ENCODE measurements around the gene JAM2.
"Not testable (repeated sequence)": the region's sequence is repeated elsewhere in the genome, so short reads cannot be mapped to it uniquely, and the experiment has no call there.

Gene JAM2, protein sequence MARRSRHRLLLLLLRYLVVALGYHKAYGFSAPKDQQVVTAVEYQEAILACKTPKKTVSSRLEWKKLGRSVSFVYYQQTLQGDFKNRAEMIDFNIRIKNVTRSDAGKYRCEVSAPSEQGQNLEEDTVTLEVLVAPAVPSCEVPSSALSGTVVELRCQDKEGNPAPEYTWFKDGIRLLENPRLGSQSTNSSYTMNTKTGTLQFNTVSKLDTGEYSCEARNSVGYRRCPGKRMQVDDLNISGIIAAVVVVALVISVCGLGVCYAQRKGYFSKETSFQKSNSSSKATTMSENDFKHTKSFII

DNA sequence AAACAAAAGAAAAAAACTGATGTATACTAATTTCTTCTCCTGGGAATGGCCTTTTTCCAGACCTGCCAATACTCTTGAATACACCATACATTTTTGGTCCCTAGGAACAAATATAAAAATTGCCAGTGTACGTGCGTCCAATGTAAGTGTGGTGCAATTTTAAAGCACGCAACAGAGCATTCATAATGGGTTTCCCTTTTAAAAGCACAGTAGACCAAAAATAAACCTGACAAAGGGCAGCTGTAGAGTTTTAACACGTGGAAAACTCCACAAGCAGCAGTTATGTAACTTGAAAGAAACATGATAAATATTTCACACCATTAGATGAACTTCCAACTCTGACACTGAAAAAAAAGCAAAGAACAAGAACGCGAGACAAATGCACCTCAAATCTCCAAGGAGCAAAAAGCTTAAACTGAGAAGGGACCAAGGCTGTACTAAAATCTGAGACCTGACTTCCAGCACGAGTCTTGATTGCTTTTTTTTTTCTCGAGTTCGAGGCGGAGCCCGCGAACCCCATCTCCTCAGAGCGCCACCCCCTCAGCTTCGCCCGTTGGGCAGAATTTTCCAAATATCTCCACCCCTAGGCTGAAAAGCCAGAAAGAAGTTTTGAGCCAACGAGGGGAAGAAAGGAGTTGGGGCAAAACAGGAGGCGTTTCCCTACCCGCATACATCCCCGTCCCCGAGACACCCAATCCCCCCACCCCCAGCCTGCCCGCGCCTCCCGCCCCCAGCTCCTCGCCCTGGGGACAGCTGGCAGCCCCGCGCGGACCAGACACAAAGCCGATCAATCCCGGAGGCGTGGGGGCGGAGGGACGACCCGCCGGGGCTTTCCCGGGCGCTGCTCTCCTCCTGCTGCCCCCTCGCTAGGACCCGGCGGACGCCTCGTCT is at the start of gene JAM2:
Gene JAM2 (plus strand): TSS at position 599 of the 891 bp plus-strand sequence. CDS start 564 bp downstream, outside the sequence.
- peak; percentile 8 for DNase-seq (ENCODE audit: low read depth, low spot score)

DNA sequence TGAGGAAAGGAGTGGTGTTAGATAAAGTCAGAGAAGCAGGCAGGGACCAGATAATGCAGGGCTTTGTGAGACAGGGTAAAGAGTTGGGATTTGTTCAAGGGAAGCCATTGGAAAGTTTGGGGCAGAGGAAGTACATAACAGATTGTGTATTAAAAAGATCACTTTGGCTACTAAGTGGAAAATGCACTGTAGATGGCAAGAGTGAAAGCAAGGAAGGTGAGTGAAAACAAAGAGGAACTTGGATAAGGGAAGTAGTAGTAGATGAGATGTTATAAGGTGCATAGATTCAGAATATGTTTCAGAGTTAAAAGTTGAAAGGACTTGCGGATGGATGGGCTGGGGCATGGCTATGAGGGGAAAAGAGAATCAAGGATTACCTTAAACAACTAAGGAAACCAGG is 49.2 kb upstream of the JAM2 start:
- no peak for DNase-seq (ENCODE audit: low read depth, low spot score)

DNA sequence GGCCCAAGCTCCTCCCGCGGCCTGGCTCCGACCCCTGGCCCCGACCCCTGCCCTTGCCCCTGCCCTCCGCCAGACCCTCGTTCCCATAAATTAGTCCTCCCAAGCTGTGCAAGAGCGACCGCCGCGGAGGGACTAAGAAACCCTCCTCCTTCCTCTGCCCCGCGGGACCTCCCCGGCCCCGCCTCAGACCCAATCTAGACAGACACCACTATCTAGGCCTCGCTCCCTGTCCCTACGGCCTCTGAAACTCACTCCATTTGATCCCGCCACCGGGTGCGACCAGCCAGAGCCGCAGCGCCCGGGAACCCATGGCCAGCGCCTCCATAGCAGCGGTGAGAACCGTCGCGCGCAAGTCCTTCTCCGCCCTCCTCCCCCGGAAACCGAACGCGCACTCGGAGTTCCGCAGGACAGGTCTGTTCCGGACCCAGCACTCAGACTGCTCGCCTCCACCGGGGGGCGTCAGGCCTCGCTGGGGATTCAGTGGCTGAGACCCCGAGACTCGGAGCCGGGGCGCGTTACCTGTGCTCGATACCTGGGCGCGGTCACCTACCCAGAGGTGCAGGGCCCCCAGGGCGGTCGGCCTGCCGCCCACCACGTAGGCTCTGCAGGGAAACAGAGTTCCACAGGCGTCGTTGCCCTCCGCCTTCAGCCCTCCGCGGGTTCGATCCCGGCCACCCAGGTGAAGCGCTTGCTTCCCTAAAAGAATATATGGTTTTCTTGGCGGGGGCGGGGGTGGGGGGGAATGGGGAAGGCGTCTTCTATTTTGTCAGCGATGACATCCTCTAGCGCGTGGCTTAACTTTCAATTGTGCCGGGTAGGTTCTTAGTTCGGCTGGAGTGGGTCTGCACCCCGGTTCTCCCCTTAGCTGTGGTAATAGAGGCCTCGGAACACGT is 31.7 kb upstream of the JAM2 start, which contains the start of gene MRPL39:
Gene MRPL39 (minus strand): TSS at position 331 of the 893 bp plus-strand sequence. CDS start 6 bp downstream, at position 325.
- peak; percentile 66 for DNase-seq (ENCODE audit: low read depth, low spot score)

DNA sequence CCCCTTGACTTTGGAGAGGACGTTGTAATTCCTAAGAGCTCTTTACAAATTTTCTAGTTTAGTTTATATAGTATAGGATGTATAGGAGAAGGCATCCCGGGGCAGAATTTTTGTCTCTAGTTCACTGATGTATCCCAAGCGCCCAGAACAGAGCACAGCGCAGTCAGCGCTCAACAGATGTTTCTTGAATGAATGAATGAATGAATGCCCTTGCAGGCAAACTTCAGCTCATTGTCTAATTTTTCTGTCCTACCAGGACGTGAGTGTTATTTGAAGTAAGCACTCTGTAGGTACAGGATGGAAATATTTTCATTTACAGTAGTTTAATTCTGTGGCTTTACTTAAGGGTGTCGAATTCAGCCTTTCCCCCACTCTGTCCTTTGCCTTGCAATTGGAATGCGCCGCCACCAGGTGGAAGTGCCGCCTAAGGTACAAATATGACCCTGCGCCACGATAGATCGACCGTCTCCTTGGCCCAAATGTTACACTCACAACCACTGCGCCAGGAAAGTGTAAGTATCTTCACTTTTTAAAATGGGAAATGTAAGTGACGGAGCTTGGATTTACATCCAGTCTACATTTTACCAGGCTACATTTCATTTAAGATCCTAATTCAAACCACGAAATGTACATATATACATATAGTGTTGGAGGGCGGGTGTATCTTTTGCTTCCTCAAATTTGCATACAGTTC is 30.9 kb upstream of the JAM2 start:
- DNase-seq (ENCODE audit: low read depth, low spot score), result peak; percentile 54

DNA sequence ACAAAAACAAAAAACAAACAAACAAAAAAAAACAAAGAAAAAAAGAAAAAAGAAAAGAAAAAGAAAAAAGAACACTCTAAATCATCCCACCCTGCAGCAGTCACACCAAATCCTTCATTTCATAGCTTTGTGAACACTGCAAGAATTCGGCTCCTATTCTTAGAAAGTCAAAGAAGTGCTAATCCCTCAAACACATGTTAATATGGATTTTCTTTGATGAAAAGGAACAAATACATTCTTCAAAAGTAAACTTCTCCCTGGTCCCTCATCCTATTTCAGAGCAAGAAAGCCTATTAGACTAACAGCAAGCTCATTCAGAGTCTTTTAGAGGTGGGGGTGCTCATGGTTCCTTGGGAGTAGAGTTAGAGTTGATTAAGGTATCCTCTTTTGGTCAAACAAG is 24.6 kb upstream of the JAM2 start:
- no peak for DNase-seq (ENCODE audit: low read depth, low spot score)

DNA sequence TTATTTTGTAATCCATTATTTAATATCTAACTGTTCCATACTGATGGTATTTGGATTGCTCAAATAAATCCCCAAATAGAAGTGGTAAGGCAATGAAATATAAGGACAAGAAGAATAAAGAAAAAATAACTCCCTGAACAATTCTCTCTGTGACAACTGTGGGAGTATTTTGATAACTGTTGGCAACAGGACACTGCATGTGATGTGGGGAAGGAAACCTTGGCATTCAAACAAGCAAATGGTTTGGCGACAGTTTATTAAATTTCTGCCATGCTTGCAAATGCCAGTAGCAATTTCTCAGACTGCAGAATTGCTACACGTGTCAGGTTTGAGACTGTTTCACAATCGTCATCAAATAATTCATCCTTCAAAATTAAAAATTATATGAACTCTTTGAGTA is 23.2 kb upstream of the JAM2 start:
- DNase-seq (ENCODE audit: low read depth, low spot score), result no peak

DNA sequence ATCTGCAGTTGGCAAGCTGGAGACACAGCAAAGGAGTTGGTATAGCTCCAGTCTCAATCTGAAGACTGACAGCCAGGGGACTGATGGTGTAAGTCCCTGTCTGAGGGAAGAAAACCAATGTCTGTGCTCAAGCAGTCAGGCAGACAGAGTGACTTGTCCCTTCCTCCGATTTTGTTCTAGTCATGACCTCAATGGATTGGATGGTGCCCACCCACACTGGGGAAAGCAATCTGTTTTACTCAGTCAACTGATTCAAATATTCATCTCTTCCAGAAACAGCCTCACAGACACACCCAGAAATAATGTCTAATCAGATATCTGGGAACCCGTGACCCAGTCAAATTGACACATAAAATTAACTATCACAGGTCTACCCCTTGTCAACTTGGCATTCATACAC is 19.9 kb upstream of the JAM2 start:
- DNase-seq (ENCODE audit: low read depth, low spot score), result no peak

DNA sequence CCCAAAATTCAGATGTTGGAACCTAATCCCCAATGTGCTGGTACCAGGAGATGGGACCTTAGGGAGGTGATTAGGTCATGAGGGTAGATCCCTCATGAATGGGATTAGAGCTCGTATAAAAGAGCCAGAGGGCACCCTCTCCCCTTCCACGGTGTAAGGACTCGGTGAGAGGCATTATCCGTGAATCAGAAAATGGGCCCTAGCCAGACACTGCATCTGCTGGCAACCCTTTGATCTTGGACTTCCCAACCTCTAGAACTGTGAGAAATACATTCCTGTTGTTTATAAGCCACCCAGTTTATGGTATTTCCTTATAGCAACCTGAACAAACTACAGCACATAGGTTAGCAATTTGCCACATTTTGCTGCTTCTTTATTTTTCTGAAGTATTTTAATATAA is 14.5 kb upstream of the JAM2 start:
- DNase-seq (ENCODE audit: low read depth, low spot score), result no peak

DNA sequence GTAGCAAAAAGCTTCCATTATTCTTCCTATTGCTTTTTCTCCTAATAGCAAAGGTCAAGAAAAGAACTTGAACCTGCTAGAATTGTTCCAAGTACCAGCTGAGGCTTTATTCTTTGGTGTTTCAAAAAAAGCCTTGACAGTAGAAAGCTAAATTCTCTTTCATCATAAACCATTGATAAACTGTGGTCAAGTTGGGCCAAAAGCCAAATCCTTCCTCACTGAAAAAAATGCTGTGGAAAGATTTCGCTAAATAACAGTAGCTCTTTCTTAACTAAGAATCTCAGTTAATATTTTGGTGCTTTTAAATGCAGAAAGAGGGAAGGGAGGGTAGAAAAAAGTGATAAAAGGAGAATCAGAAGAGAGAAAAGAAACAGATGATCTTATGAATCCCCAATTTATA is 14.0 kb upstream of the JAM2 start:
- no peak for DNase-seq (ENCODE audit: low read depth, low spot score)

DNA sequence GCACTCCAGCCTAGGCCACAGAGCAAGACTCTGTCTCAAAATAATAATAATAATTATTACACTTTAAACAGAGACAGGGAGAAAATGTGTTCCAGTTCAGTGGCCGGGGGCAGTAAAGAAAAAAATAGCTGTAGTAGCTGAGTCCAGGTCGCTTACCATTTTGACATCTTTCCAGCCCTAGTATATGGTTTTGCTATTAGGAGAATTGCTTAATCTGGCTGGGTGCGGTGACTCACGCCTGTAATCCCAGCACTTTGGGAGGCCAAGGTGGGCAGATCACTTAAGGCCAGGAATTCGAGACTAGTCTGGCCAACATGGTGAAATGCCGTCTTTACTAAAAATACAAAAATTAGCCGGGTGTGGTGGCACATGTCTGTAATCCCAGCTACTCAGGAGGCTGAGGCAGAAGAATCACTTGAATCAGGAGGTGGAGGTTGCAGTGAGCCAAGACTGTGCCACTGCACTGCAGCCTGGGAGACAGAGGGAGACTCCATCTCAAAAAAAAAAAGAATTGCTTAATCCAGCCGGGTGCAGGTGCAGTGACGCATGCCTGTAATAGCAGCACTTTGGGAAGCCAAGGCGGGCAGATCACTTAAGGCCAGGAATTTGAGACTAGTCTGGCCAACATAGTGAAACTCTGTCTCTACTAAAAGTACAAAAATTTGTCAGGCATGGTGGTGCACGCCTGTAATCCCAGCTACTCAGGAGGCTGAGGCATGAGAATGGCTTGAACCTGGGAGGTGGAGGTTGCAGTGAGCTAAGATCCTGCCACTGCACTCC is 13.1 kb upstream of the JAM2 start:
- DNase-seq (ENCODE audit: low read depth, low spot score), result not testable (repeated sequence)

DNA sequence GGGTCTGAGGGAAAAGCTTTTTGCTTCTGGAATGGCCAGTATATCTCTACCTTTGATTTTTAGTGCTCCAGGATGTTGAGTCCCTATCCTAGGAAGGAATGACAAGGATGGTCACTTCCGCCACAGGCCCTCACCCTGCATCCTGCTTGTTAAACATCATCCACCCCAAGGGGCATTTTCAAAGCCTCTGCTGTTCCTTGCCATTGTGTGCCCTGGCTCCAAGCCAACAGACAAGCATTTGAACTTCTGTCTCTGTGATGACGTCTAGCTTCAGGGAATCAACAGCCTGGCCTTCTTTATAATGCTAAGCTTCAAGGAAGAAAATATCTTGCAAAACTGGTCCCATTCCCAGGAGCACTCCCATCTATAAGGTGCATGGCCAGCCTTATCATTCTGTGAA is 12.3 kb upstream of the JAM2 start:
- no peak for DNase-seq (ENCODE audit: low read depth, low spot score)

DNA sequence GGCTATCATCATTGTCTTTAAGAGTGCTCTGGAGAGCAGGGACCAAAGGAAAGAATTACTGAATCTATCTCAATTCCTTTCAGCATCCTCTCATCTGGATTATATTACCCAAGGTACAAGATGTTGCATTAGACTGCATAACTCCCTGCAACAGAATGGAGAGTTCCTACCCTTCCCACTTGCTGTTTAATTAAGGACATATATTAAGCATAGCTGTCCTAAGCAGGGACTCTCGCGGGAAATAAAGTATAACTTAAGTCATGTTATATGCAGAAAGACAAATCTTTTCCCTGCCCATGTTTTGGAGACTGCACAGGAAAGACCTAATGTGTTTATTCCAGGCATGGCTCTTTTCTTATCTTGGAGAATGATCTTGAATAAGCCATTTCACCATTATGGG is 6.8 kb upstream of the JAM2 start:
- no peak for DNase-seq (ENCODE audit: low read depth, low spot score)

DNA sequence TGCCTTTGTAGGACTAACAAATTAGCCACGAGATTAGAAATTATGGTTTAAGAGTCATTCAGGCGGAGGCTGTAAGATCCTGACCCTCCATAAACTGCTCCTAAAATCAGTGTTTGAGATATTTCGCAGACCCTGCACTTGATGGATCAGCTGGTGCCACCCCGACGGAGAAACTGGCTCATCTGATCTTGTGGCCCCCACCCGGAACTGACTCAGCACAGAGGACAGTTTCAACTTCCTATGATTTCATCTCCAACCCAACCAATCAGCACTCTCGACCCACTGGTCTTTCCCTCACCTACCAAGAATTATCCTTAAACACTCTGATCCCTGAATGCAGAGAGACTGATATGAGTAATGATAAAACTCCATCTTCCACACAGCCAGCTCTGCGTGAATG is 3.7 kb upstream of the JAM2 start:
- no peak for DNase-seq (ENCODE audit: low read depth, low spot score)

DNA sequence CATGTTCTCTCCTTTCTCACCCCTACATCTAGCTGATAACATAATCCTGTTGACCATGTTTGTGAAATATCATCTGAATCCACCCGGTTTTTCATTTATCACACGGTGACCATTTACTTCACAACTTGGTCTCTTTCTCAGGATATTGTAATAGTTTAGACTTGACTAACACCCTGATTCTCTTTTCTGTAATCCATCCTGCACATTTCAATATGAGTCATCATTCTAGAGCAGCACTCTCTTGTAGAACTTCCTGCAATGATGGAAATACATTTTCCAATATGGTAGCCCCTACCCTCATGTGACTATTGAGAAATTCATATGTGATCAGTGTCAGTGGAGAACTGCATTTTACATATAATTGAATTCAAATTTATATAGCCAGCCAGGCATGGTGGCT is 2.3 kb upstream of the JAM2 start:
- DNase-seq (ENCODE audit: low read depth, low spot score), result no peak

DNA sequence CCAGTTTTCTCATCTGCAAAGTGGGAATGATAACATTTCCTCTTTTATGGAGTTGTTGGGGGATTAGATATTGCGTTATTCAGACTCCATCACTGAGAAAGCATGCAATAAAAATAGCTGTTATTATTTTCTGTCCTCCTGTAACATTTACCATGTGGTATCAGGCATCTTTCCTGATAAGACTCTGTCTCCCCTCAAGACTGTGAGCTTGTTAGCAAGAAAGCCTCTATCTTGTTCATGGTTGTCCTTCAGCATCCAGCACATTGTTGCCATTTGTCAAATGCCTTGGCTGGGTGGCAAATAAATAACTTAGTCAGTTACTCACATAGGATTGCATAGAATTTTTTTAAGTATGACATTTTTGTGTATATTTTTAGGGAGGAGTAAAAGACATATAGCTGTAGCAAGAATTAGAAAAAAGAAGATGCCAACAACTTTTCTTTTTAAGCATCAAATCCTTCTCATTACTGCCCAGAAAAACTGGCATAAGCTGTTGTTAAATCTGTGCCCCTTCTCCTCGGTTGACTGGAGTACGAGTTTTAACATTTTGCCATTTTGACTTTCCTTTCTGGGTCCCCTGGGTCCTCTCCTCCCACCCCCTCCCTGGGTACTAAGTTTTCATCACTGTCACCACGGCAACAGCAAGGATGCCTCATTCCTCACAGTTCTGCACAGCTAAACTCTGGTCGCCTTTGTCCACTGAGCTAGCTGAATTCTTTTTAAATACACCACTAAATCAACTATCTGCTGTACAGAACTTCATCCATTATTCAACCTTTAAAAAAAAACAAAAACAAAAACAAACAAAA is 1.0 kb upstream of the JAM2 start:
- no peak for DNase-seq (ENCODE audit: low read depth, low spot score)

DNA sequence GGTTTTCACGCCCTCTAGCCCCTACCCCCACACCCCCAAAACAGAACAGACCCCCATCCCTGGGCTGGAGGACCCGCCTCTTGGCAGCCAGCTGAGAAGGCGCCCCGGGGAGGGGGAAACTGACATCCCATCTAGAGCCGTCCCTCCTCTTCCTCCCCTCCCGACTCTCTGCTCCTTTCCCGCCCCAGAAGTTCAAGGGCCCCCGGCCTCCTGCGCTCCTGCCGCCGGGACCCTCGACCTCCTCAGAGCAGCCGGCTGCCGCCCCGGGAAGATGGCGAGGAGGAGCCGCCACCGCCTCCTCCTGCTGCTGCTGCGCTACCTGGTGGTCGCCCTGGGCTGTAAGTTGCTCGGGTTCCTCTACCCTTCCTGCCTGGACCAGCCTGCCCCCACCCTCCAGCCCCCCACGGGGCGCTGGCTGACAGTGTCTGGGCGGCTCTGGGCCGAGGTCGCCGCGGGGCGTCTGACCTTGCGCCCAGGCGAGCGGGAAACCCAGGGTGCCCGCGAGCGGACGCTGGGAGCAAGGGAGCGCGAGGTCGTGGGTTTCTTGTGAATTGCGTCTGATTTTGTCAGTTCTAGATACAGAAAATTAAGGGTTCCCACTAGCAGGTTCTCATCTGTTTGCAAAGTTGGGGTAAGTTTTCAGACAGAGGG is 618 bp downstream of the JAM2 start:
- no peak for DNase-seq (ENCODE audit: low read depth, low spot score)

DNA sequence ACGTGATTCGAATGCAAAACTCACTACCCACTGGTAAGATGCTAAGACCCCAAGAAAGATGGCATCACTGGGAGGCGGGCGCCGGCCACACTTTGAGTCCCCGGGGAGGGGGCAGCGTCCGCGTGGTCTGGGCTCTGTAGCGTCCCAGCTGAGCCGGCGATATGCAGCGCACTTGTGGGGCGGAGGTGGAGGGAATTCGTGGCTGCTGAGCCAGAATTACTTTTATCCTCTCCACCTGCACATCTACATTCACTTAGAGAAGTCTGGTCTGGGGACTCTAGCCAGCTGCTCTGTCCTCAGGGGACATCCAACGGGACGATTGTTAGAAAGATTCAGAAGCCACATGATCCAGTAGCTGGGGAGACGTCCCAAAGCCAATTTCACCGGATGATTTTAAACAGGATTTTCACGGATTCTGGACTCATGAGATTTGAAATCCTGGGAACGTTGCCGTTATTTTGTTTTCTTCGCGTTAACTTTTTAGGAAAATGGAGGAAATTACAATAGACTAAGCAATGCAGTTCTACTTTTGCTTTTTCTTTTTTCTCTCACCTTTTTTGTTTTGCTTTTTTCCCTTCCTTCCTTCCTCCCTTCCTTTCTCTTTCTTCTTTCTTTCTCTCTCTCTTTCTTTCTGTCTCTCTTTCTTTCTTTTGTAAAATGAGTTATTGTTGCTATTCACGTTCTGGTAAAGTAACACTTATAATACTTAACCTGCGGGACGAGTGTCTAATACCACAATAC is 1.3 kb downstream of the JAM2 start:
- DNase-seq (ENCODE audit: low read depth, low spot score), result no peak

DNA sequence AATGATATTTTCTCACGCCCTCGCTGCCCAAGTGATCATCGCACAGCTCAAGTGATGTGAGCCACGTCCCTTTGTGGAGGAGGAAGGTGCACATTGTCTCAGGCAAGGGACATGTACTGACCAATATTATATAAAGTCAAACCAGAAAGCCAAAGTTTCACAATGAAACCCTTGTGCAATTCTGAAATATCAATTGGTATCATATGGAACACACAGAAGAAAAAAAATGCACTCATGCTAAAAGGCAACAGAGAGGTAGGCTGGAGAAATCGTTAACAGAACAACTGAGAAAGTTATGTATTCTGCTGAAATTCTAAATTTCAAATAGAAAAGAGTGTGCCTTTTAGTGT is 1.9 kb downstream of the JAM2 start:
- DNase-seq (ENCODE audit: low read depth, low spot score), result no peak

DNA sequence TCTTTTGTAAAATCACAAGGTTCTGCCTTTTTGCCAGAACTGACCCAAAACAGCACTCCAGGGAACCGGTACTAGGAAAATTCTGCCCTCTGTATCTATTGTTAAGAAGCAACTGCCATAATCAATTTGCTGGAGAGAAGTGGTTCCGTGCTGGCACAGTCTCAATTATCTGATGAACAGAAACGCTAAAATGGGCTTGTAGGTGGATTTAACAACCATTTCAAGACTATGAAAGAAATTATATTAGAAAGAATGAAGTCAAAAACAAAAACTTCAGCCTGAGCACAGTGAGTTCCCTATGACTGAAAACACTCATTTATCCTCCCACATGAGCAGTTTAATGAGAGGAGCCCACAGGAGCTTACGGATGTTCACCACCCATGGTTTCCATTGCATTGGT is 4.4 kb downstream of the JAM2 start:
- DNase-seq (ENCODE audit: low read depth, low spot score), result no peak

All from activated naive CD8-positive, alpha-beta T cell treated with anti-CD3 and anti-CD28 coated beads, Interleukin-2, amount 50 U/mL, for 16 hours (primary cell).